ENCODE results near the gene SIX1. TPM values are rescaled to one million over a fixed set of nuclear protein-coding genes. Genes with fewer than 3 reads are reported as not detected.
A peak's percentile ranks its signal among the peaks of the same experiment; 100 is the strongest.

Gene SIX1
- total and polyA plus RNA-seq, 2 of the 13 experiments (the other 11 are each of a cell fraction or from before 2014, with no cell fraction given) = 1.7 to 6.5 TPM

DNA sequence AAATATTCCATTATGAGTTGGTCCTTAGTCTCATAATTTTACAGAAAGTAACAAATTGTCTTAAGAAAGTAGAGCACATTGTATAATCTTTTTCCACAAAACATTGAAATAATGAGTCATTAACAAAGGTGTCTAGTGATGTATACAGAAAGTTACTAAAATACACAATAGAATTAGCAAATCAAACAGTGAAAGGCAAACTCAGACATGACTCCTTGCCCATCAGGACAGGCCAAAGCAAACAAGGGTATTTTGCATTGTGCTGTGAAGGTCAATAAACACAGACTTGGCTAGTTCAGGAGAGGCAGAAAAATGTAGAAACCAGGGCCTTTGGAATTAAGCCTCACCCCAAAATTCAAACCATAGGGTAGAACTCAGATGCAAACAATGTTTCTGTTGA lies 37.6 kb upstream of the SIX1 start (continued):
- TF ChIP-seq ZNF547 (CRISPR knock-in tag; IDR thresholded peaks at IDR 0.05) = no peak
- TF ChIP-seq, protein P1, sequence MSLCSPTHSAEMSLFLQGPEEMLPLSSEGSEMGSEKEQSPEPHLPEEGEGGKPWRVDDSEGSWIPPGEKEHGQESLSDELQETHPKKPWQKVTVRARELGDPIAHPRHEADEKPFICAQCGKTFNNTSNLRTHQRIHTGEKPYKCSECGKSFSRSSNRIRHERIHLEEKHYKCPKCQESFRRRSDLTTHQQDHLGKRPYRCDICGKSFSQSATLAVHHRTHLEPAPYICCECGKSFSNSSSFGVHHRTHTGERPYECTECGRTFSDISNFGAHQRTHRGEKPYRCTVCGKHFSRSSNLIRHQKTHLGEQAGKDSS (CRISPR knock-in tag; IDR thresholded peaks at IDR 0.05; ENCODE audit: borderline replicate concordance, low read depth) = no peak
- TF ChIP-seq, protein P2, sequence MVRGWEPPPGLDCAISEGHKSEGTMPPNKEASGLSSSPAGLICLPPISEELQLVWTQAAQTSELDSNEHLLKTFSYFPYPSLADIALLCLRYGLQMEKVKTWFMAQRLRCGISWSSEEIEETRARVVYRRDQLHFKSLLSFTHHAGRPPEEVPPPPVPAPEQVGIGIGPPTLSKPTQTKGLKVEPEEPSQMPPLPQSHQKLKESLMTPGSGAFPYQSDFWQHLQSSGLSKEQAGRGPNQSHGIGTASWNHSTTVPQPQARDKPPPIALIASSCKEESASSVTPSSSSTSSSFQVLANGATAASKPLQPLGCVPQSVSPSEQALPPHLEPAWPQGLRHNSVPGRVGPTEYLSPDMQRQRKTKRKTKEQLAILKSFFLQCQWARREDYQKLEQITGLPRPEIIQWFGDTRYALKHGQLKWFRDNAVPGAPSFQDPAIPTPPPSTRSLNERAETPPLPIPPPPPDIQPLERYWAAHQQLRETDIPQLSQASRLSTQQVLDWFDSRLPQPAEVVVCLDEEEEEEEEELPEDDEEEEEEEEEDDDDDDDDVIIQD (CRISPR knock-in tag; IDR thresholded peaks at IDR 0.05; ENCODE audit: low read depth) = 0 out of 2 replicates have a peak, but pooled peaks have one; percentile 37
- TF ChIP-seq U2AF1 (optimal IDR thresholded peaks at IDR 0.05; ENCODE audit: low read depth, low read length) = no peak
- TF ChIP-seq ZNF768 (CRISPR knock-in tag; IDR thresholded peaks at IDR 0.05) = no peak
- no peak for TF ChIP-seq SALL2 (CRISPR knock-in tag; IDR thresholded peaks at IDR 0.05)
- no peak for TF ChIP-seq ZFAT (CRISPR knock-in tag; conservative IDR thresholded peaks at IDR 0.05)
- no peak for TF ChIP-seq ZNF253 (CRISPR knock-in tag; IDR thresholded peaks at IDR 0.05; ENCODE audit: borderline replicate concordance)
- TF ChIP-seq CHD4 (IDR thresholded peaks at IDR 0.05; ENCODE audit: borderline replicate concordance, low read length) = no peak
- no peak; the same call in 1 of the 2 replicates for TF ChIP-seq MED1 (CRISPR knock-in tag; IDR thresholded peaks at IDR 0.05)
- 0 out of 2 replicates have a peak, but pooled peaks have one; percentile 30 for TF ChIP-seq SMAD3 (CRISPR knock-in tag; IDR thresholded peaks at IDR 0.05)
- TF ChIP-seq ZNF703 (CRISPR knock-in tag; IDR thresholded peaks at IDR 0.05; ENCODE audit: borderline replicate concordance) = no peak
- no peak for TF ChIP-seq ZNF569 (CRISPR knock-in tag; IDR thresholded peaks at IDR 0.05; ENCODE audit: borderline replicate concordance)
- TF ChIP-seq THYN1 (CRISPR knock-in tag; IDR thresholded peaks at IDR 0.05; ENCODE audit: borderline replicate concordance, low read depth) = no peak
- peak; percentile 49; the same call in 1 of the 2 replicates for TF ChIP-seq SAP130 (CRISPR knock-in tag; IDR thresholded peaks at IDR 0.05; ENCODE audit: low read depth)
- TF ChIP-seq, protein P3, sequence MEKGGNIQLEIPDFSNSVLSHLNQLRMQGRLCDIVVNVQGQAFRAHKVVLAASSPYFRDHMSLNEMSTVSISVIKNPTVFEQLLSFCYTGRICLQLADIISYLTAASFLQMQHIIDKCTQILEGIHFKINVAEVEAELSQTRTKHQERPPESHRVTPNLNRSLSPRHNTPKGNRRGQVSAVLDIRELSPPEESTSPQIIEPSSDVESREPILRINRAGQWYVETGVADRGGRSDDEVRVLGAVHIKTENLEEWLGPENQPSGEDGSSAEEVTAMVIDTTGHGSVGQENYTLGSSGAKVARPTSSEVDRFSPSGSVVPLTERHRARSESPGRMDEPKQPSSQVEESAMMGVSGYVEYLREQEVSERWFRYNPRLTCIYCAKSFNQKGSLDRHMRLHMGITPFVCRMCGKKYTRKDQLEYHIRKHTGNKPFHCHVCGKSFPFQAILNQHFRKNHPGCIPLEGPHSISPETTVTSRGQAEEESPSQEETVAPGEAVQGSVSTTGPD (CRISPR knock-in tag; IDR thresholded peaks at IDR 0.05) = no peak
- no peak for TF ChIP-seq ZBTB7A (CRISPR knock-in tag; IDR thresholded peaks at IDR 0.05)
- TF ChIP-seq FOXC1 (CRISPR knock-in tag; IDR thresholded peaks at IDR 0.05; ENCODE audit: borderline replicate concordance) = no peak
- peak; percentile 60 for TF ChIP-seq HDAC1 (CRISPR knock-in tag; IDR thresholded peaks at IDR 0.05)
- no peak for TF ChIP-seq POLR2A (IDR thresholded peaks at IDR 0.05; ENCODE audit: insufficient read depth in 1 of 2, low read depth in 2 of 2, low read length in 2 of 2)
- TF ChIP-seq GFI1 (CRISPR knock-in tag; IDR thresholded peaks at IDR 0.05; ENCODE audit: borderline replicate concordance) = 0 out of 2 replicates have a peak, but pooled peaks have one; percentile 40
- no peak for TF ChIP-seq KLF13 (CRISPR knock-in tag; IDR thresholded peaks at IDR 0.05)
- TF ChIP-seq, protein P4, sequence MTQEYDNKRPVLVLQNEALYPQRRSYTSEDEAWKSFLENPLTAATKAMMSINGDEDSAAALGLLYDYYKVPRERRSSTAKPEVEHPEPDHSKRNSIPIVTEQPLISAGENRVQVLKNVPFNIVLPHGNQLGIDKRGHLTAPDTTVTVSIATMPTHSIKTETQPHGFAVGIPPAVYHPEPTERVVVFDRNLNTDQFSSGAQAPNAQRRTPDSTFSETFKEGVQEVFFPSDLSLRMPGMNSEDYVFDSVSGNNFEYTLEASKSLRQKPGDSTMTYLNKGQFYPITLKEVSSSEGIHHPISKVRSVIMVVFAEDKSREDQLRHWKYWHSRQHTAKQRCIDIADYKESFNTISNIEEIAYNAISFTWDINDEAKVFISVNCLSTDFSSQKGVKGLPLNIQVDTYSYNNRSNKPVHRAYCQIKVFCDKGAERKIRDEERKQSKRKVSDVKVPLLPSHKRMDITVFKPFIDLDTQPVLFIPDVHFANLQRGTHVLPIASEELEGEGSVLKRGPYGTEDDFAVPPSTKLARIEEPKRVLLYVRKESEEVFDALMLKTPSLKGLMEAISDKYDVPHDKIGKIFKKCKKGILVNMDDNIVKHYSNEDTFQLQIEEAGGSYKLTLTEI (CRISPR knock-in tag; conservative IDR thresholded peaks at IDR 0.05) = no peak
- TF ChIP-seq ZNF33A (CRISPR knock-in tag; IDR thresholded peaks at IDR 0.05; ENCODE audit: borderline replicate concordance) = no peak
- TF ChIP-seq RXRB (CRISPR knock-in tag; IDR thresholded peaks at IDR 0.05; ENCODE audit: borderline replicate concordance) = peak; percentile 62
- TF ChIP-seq DNMT3B (CRISPR knock-in tag; conservative IDR thresholded peaks at IDR 0.05) = no peak
- no peak for TF ChIP-seq ZNF101 (CRISPR knock-in tag; IDR thresholded peaks at IDR 0.05; ENCODE audit: borderline replicate concordance, low read depth)
- peak; percentile 92 for TF ChIP-seq HHEX (CRISPR knock-in tag; IDR thresholded peaks at IDR 0.05)
